Measurements from ENCODE around the gene CERK.
"Not testable (repeated sequence)": the region's sequence is repeated elsewhere in the genome, so short reads cannot be mapped to it uniquely, and the experiment has no call there.

The CERK gene

DNA sequence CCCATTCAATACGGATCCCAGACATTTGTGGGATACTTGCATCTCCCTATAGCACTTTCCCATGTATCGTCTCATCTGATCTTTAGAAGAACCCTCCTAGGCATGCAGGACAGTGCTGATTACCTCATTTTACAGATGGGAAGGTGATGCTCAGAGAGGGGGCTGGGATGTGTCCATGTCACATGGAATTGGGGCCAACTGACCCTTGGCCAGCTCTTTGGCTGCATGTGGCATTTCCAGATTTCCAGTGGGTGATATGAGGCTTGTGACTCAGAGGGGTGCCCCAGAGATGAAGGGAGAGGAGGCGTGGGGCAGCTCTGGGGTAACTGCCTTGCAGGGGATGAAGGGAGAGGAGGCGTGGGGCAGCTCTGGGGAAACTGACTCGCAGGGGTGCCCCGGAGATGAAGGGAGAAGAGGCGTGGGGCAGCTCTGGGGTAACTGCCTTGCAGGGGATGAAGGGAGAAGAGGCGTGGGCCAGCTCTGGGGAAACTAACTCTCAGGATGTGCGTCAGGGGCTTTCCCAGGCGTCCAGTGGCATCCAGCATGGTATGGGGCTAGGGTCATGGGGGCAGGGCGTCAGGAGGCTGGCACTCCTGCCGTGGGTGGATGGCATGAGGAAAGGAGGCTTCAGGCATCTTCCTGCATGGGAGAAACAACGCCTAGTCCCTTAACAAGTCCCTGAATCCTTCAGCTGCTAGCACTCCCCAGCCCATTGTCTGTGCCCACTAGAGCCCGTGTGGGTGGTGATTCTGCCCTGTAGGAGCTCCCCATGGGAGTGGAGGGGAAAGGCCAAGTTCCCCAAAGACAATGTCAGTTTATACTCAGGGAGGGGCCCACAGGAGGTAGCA is 11.9 kb upstream of the CERK start:
- DNase-seq (ENCODE audit: low read depth in 2 of 2, low spot score in 1 of 2) = no peak

DNA sequence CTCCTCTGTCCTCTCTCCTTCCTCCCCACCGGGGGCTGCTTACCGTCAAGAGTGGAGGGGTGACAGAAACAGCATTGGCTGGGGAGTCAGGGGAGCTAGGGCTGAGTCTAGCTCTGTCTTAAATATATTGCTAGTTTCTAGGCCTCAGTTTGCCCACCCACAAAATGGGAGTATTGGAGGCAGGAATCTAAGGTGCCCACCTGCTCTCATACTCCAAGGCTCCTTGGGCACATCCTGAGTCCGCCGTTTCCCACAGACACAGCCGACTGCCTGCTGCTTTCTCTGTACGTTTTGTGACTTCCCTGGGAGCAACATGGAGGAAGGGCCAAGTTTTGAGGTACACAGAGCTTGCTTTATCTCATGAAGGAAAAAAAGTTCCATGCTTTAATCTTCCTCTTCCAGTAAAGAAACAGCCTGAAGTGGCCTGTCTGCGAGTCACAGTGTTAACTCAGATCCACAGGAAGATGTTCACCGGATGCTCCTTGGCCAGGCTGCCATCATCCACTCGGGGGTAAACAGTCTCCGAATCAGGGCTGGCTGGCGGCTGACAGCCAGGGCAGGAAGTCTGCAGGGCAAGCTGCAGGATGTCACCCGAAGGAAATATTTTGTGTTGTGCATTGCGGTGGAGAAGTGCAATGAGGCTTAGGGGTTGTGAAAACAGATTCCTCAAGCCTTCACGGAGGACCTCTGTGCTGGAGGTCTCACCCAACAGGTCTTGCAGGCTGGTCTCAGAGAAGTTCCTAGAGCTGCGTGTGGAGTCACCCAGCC is 11.0 kb upstream of the CERK start:
- DNase-seq (ENCODE audit: low read depth in 2 of 2, low spot score in 1 of 2) = no peak

DNA sequence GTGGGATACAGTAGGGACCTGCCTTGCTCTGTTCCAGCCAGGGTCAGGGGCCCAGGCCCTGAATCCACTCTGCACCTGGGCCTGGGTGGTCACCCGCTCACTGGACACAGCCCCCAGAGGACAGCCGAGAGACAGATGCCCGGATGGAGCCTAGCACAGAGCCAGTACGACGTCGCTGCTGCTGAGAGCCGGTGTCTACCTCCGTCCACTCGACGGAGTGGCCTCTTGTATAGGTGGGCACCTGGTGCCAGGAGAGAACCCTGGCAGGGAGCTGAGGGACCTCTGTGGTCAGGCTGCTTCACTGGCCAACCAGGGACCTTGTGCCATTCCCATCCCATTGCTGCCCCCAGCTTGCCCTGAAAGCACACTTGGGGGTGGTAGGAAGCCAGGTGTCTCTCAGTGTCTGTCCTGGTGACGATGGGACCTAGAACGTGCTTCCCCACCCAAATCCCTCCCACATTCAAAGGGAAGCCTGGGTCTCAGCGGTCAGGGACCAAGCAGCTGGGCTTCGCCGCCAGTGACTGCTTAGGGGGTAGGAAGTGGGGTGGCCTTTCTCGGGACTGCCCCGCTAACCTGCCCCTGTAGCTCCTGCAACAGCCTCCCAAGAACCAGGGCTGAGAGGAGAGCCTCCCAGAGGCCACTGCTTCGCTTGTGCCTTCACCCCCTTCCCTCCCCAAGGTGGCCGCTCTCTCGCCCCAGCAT is 10.3 kb upstream of the CERK start:
- DNase-seq (ENCODE audit: low read depth in 2 of 2, low spot score in 1 of 2) = no peak

DNA sequence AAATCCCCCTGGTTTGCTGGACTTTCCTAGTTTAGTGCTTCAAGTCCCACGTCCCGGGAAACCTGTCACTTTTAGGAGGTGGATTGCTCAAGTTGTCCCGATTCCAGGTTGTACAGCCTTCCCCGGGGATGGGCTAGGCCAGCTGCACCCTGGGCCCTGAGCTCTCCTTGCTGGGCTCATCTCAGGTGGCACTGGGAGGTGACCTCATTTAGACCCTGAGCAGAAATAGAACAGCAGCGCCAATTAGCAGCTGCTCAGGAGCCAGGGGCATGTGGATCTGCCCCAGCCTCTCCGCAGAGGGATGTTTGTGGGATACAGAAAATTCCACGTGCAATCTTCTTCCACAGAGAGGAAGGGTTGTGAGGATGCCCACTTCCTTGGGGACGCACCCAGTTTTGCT is 9.6 kb upstream of the CERK start:
- DNase-seq (ENCODE audit: low read depth in 2 of 2, low spot score in 1 of 2) = no peak

DNA sequence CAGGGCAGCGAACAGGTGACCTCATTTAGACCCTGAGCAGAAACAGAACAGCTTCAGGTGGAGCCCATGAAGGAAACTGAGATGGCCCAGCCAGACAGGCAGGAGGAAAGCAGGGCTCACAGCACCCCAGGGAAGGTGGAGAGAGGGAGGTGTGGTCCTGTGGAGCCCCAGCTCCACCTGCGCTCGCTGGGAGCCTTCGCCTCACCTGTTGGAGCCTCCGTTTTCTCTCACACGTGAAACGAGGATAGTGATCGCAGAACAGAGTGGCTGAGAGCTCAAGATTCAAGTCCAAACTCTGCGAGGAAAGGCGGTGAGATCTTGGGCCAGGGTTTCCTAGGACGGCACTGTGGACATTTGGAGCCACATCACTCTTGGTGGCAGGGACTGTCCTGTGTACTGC is 8.6 kb upstream of the CERK start:
- no peak for DNase-seq (ENCODE audit: low read depth in 2 of 2, low spot score in 1 of 2)

DNA sequence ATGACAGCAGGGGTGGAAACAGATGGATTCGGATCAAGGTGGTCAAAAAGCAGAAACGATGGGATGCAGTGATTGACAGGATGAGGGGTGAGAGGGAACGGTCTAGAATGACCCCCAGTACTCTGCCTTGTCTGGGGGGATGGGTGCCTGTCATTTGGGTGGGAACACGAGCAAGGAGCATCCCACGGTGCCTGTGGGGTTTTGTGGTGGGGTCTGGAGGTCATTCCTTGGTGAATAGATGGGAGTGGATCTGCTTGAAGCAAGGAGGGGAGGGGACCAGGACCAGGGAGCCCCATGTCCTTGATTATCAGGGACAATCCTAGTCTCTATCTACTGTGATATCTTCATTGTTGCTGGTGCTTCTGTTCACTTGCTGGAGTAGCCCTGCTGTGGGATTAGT is 8.1 kb upstream of the CERK start:
- DNase-seq (ENCODE audit: low read depth in 2 of 2, low spot score in 1 of 2) = no peak

DNA sequence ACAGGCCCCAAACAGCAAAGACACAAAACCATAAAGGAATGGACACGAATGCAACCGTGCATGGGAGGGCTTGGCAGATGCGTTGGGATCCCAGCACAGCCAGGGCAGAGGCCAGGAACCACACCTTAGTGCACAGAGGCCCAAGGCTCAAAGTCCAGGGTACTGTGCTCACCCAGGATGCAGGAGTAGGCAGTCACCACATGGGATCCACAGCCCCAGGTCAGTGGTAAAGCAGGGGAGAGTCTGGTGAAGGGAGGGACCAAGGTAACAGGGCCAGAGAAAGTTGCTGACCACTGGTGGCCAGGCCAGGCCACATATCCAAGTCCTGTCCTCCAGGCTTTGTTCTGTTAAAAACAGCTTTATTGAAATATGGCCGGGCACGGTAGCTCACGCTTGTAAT is 6.5 kb upstream of the CERK start:
- no peak for DNase-seq (ENCODE audit: low read depth in 2 of 2, low spot score in 1 of 2)

DNA sequence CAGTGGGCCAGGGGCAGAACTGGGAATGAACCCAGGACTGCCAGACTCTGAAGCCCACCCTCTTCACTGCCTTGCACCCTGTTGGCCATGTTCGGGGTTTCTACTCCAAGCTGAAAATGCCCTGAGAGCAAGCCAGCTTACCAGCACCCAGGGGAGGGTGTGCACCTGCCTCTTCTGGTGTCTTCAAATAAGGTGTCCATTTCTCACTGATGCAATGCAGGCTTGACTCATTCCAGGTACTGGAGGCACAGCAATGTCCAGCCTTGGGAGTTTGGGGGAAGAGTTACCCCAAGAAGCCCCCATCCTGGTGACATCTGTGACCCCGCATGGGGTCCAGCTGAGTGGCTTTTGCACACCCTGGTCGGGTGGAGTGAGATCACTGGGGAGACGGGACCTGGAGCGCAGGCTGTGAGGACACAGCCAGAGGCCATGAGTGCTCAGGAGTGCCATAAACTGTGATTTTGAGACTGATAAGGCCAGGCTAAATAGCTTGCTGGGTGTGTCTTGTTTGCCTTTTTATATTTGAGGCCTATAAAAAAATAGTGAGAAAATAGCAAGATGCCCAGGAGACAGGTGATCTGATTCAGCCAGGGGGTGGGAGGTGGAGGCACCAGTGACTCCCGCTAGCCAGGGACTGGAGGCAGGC is 4.6 kb upstream of the CERK start:
- no peak for DNase-seq (ENCODE audit: low read depth in 2 of 2, low spot score in 1 of 2)

DNA sequence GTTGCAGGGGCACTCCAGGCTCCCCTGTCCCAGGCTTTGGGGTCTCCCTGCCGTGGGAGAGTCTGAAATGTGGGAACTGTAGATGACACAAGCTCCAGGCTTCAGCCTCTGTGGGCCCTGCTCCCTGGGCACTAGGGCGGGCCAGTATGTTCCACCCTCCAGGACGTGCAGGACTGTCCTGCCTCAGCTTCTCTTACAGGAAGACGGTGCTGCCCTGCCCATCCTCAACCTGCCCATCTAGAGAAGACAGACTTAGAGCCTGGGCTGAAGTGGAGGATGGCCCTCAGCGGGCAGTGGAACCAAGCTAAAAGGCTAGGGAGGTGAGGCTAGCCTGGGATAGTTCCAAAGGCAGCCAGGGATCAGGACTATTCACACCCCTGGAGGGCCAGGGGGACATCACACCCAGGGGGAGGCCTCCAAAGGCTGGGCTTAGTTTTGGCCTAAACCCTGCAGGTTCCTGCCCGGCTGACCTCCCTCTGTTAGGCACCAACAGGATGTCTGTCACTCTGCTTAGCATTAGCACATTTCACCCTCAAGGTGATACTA is 4.0 kb upstream of the CERK start:
- DNase-seq (ENCODE audit: low read depth in 2 of 2, low spot score in 1 of 2) = no peak

DNA sequence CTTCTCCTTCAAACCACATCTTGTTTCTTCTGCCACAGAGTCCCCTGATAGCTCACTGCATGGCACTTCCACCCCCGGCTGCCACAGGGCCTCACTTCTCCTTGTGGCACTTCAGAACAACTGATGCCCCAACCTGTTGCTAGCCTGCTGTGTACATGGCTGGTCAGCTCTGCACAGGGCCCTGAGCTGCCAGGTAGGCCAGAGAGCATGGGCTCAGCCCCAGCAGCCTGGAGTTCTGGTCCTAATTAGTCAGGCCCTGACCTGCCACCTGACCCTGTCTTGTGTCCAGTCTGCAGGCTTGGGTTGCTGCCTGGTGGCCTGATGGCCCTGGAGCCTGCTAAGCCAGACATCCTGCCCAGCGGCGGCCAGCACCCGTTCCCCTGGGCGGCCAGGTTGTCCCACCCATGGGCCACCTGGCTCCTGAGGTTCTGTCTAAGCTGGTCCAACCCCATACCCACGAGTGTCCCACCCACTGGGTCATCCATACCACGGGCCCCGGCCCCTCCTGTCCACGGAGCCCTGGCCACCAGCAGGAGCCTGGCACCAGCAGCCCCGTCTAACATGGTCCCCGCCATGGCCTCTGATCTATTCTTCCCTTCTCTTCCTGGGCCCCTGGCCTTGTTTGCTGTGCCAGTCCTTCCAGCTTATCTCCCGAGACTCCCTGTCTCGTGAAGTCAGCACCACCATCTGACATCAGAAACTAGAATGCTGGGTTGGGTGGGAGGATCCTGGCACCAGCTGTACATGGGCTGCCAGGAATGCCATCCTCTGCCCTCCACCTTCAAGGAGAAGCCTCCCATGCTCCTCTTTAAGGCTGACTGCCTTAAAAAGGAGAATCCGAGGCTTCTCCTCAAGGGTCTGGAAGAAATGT is 3.1 kb upstream of the CERK start:
- no peak for DNase-seq (ENCODE audit: low read depth in 2 of 2, low spot score in 1 of 2)

DNA sequence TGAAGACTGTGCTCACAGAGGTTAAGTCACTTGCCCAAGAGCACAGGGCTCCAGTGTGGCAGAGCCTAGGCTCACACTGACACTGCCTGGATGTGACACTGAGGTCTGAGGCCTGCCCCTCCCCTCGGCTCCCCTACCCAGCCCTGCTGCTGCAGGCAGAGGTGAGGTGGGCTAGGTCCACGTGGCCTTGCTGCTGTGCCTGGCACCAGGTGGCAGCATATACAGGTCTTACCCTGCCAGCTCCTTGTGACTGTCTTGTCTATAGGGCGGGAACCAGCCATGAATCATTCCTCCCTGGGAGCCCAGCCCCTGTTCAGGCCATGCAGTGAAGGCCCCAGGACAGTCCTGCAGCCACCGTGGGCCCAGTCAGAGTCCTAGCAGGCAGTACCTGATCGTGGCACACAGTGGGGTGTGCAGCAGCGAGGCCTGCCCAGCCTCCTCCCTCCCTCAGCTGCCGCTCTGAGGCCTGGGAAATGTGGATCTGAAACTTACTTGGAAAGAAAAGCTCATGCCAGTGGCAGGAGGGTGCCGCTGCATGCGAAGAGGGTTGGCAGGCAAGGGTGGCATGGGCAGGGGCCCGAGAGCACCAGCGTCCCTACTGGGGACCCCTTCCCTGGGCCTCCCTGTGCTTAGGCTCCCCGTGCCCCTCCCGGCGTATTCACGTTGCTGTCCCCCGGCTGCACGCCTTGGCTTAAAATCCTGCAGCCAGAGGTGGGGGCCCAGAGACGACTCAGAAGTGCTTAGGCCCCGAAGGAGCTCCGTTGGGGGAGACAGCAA is 1.2 kb upstream of the CERK start:
- DNase-seq (ENCODE audit: low read depth in 2 of 2, low spot score in 1 of 2) = peak in 1 of 2 donors; percentile 75

DNA sequence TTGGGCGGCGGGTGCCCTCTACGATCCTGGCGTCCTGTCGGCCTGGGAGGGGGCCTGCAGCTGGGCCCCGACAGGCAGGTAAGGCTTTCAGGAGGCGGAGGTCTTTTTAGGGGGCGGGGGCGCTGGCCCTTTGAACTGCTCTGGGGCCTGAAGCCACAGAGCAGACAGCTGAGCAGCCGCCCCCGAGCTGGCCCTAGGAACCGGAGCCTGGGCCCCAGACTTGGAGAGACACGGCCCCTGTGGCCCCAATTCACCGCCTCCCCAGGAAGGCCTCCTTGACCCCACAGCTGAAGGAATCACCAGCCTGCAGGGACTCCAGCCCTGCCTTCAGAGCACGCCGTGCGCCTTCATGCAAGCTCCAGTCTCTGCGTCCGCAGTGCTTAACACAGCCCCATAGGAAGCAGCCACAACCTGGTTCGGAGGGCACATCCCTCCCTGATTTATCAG is 618 bp upstream of the CERK start:
- DNase-seq (ENCODE audit: low read depth in 2 of 2, low spot score in 1 of 2) = no peak

DNA sequence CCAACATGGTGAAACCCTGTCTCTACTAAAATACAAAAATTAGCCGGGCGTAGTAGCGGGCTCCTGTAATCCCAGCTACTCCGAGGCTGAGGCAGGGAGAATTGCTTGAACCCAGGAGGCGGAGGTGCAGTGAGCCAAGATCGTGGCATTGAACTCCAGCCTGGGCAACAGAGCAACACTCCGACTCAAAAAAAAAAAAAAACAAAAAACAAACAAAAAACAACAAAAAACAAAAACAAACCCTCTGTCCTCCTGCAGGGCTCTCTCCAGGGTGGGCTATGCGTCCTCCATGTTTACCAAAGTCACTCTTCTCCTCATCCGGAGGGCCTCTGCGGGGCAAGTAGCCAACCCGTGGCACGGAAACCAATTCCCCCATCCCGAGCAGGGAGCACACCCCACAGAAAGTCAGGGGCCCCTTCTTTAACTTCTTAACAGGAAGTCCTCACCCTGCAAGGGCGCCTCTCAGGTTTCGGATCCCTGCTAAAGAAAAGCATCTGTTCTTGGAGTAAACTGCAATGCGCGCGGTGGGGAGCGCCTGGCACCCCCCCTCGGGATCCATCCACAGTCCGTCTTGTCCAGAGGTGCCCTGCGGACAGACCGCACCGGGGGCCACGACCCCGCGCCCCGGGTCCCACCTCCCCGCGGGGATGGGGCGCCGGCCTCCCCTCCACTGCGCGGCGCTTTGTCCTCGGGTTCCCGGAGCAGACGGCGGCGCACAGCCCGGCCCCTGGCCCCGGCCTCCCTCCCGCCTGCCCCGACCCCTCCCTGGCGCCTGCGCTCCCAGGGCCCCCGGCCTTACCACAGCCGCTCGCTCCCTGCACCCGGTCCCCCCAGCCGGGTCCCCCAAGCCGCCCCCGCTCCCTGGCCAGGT is 712 bp downstream of the CERK start:
- no peak for DNase-seq (ENCODE audit: low read depth in 2 of 2, low spot score in 1 of 2)

DNA sequence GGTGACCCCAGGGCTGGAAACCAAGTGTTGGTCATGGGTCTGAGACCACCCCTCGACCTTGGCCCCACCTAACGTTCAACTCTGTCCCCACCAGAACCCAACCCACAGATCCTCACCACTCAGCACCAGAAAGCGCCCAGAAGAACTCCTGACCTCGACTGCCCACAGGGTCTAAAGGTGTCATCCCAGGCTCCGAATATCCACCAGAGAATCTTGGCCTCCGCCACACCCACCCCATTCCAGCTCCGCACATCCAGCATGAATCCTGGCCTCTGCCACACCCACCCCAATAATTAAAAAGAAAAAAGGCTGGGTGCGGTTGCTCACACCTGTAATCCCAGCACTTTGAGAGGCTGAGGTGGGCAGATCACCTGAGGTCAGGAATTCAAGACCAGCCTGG is 1.3 kb downstream of the CERK start:
- DNase-seq (ENCODE audit: low read depth in 2 of 2, low spot score in 1 of 2) = no peak

DNA sequence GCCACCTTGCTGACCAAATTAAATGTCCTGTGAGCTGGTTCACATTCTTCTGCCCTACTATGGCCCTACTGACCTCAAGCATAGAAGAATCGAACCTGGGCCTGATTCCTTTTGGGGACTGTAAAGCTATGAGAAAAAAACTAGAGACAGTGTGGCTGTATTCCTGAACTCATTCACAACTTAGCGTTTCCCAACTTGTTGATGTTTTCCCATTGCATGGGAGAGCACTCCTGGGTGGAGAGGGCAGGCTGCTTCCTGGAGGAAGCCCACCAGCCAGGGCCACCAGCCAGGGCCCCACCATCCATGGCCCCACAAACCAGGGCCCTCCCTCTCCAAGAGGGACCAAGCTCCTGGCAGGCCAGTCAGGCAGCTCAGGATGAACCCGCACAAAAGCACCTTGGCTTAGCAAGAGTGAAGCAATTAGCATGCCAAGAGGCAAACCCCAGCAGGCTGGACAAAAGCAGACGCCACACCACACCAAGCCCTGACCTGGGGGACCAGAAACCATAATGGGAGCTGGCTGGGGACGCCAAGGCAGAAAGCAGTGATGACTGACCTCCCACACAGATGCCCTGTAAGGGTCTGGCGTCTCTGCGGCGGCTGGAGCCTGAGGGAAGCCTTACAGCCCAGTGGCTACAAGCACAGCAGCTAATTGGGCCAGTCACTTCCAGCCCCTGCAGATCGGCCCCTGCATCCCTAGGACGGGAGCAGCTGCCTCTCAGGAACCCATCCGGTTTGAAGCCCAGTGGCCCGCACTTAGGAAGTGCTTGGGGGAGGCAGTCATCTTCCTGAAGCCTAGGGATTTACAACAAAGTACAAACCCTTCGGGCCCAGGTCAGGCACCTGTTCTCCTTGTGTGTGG is 2.1 kb downstream of the CERK start:
- DNase-seq (ENCODE audit: low read depth in 2 of 2, low spot score in 1 of 2) = no peak

DNA sequence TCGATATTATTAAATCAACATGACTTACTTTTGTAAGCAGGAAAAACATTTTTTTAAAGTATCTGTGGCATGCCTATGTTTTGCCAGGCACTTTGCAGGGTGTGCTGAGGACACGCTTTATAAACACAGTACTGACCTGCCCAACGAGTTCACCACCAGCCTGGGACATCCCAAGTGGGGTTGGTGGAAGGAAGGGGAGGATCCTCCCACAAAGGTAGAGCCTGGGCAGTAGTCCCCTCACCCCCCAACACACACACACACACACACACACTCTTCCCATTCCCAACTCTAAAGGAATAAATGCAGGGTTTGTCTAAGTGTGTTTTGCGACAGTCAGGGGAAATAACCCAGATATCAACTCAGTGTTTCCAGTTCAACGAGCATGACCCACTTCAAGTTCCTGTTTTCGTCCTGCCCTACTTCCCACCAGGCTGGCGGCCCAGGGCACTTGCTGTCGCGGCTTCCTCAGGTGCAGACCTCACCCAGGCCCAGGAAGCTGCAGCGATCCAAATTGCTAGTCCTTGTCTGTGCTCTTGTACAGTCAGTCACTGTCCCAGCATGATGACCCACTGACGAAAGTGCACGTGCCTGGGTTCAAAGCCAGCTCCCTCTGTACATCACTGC is 3.1 kb downstream of the CERK start:
- DNase-seq (ENCODE audit: low read depth in 2 of 2, low spot score in 1 of 2) = no peak

DNA sequence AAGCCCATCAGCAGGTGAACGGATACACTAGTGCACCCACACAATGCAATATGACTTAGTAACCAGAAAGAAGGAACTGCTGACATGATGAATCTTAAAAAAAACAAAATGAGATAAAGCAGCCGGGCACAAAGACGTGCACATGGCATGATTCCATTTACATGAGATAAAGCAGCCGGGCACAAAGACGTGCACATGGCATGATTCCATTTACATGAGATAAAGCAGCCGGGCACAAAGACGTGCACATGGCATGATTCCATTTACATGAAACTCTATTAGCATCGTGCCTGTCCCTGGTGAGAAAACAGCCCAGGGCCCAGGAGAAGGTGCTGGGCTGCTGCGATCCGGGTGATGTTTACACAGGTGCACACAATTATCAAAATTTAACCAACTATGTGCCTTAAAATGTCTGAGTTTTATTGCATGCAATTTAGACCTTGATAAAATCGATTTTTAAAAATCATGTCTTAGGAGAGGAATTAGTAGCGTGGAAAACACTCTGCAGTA is 3.8 kb downstream of the CERK start:
- not testable (repeated sequence) for DNase-seq (ENCODE audit: low read depth in 2 of 2, low spot score in 1 of 2)

All from stimulated activated CD8-positive, alpha-beta memory T cell treated with anti-CD3 and anti-CD28 coated beads, Interleukin-4, amount 100 ng/mL, for 4 hours (primary cell).